NCI-H2081 (cell line): ENCODE data around the gene ERCC8.

ENCODE experiments used
- DNase-seq, 2 experiments: peaks; one replicate each; lab custom pipeline; 2025; lab: John Stamatoyannopoulos, UW

Gene ERCC8

DNA sequence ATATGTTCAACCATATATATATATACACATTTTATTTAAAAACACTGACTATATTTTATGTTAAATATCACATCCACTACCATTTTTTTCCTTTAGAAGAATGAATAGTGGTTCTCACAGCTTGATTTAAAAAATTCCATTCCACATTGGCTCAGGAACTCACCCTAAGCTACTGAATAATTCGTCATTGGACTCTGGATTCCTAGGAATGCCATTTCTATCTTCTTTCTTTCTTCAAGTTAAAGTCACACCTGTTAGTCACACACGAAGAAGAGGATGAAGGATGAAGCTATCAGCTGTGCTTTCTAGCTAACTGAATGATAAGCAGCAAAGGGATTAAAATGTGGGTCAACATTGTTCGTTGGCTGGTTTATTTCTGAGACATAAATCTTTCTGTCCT lies 108.7 kb downstream of the ERCC8 start:
- DNase-seq = no peak

DNA sequence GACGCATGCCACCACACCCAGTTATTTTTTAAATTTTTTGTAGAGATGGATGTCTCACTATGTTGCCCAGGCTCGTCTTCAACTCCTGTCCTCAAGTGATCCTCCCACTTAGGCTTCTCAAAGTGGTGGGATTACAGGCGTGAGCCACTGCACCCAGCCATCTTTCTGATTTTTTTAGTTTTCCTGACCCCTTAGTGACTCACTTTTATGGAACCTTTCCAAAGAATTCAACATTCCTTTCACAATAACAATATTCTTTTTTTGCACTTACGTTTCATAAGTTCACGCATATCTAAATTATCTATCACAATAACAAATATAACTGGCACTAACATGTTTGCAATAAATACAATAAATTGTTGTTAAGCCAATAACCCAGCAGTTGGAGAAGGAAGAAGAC lies 109.3 kb downstream of the ERCC8 start:
- DNase-seq = no peak

DNA sequence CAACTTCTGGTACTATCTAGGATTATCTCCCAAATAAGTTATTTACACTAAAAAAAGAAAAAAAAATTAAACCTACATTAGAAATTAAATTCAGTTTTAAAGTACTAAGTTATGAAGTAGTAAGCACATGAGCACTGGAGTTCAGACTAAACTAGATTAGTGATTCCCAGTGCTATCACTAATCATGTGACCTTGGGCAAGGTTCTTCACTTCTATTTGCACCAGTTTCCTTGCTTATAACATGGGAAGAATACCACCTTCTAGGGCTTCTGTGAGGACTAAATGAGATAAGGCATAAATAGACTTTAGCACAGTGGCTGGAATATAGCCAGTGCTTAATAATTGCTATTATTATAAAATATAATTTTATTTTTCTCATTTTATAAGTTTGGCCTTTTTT lies 111.3 kb downstream of the ERCC8 start:
- DNase-seq = no peak

DNA sequence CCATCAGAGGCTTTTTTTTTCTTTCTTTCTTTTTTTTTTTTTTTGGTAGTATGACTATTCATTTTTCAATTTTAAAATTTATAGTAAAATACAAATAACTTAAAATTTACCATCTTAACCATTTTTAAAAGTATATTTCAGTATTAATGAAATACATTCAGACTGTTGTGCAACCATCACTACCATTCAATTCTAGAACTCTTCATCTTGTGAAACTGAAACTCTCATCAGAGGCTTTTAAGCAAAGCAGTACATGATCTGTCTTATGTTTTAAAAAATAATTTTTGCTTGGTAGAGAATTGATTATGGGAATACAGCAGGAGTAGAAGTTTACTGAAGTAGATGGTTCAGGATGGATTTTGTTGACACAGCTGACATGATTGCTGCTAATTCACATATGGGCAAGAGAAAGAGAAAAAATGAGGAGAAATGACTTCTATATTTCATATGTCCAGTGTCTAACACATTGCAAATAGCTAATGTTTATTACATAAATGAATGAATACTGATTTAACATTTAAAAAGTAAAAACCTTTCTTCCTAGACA lies 114.2 kb downstream of the ERCC8 start:
- DNase-seq = peak in 1 of 2 experiments; percentile 3

DNA sequence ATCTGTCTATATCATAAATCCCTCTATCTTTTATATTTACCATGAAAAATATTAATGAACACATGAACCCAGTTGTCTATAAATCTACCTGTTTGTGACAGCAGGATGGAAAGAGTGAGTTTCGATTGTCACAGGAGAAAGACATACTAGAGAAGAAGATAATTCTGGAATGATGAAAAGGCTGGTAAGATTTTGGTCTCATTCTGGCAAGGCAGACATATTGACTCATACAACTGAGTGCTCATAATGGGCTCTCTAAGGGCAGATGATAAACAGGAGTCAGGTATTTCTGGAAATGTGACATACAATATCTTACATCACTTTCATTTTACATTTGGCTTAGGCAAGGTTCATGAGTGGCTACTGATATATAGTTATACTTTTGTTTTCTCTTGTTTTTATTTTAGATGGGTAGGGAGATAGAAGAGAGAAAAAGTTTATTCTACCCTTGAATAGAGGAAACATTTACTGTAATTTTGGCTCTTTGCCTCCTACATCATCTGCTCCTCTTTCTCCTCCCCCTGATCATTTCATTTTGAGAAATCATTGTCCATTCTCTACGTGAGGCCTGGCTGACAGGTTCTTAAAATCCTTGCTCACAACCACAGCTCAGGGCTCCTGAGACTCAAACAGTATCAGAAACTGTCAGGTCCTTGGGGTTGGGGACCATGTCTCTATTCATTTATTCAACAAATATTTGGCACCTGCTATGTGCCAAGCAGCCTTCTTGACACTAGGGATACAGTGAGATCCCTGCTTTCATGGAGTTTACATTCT lies 115.2 kb downstream of the ERCC8 start:
- DNase-seq = peak in 1 of 2 experiments; percentile 19

DNA sequence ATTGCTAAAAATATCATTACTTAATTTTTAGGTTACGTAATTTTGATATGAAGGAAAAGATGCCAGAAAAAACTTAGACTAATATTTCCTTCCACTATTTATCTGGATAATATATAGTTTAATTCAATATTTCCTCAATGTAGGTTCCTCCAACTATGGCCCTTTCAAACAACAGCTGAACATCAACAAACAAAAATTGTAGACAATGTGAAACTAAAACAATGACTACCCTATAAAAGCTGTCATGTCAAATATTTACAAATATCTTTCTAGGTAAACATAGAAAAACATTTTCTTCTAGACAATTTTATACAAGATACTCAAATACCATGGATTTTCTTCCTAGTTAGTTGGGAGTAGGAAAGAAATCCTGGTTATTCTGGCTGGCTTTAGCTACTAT lies 117.7 kb downstream of the ERCC8 start:
- DNase-seq = no peak

DNA sequence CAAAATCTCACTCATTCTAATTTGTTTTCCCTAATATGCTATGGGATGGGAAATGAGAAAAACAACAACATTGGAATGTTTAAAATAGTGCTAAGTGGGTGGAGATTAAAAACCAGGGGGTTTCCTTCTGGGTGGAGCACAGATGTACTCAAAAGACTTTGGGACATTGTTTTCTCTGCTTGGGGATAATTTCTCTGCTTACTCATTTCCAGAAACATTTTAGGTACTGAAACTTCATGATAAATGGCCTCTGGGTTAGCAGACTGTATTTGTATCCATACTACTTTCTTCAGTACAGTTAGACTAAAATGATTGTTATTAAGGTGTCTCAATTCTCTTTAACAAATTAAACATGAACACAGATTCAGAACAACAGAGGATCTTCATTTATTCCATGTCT lies 118.2 kb downstream of the ERCC8 start:
- DNase-seq = no peak
